Adrenal gland (tissue), 12 donors: ENCODE results near the gene AK4. TPM values are rescaled to one million over a fixed set of nuclear protein-coding genes. Genes with fewer than 3 reads are reported as not detected.

Experiments
- DNase-seq, 7 donors: peaks; one replicate each; pipeline ENCODE4 v3.0.0-alpha.2; 2019 to 2020
- H3K27ac ChIP-seq, 5 donors: fragments of 200-600 bp; sonication (generic) in 4 of 5; 1 replicate in 3 of 5; 2 replicates in 2 of 5; pipeline versions ENCODE4 v1.5.1 to v1.8.0; 2016 to 2020; ENCODE audit warnings: mild to moderate bottlenecking in 1 of 5
- H3K27me3 ChIP-seq: fragments of 200-600 bp; 2 replicates; pipeline ENCODE4 v1.8.0; 2021
- H3K36me3 ChIP-seq, 2 donors: fragments of 200-600 bp; replicated peaks in 1 of 2; 1 replicate in 1 of 2; 2 replicates in 1 of 2; pipeline versions ENCODE4 v1.5.1 to v1.8.0; 2018 to 2022
- H3K4me1 ChIP-seq, 2 donors: fragments of 200-600 bp; replicated peaks in 1 of 2; 1 replicate in 1 of 2; 2 replicates in 1 of 2; pipeline versions ENCODE4 v1.5.1 to v1.8.0; 2018 to 2021
- H3K4me3 ChIP-seq, 4 donors: fragments of 200-600 bp; sonication (generic) in 3 of 4; one replicate each; pipeline ENCODE4 v1.5.1; 2016 to 2018
- H3K9me3 ChIP-seq, 3 donors: fragments of 200-600 bp; sonication (generic) in 1 of 3; replicated peaks in 1 of 3; 1 replicate in 2 of 3; 2 replicates in 1 of 3; pipeline versions ENCODE4 v1.5.1 to v1.8.0; 2016 to 2021
- CTCF ChIP-seq, 6 experiments: fragments of 450-650 bp in 4 of 6; fragments of 200-600 bp in 2 of 6; sonication (generic) in 1 of 6; IDR thresholded peaks; 1 replicate in 5 of 6; 2 replicates in 1 of 6; pipeline versions ENCODE4 v1.5.1 to v1.8.0; 2016 to 2021; ENCODE audit warnings: antibody characterized with exemption in 6 of 6, mild to moderate bottlenecking in 2 of 6, moderate library complexity in 1 of 6
- POLR2A ChIP-seq, 2 donors: fragments of 450-650 bp; IDR thresholded peaks; one replicate each; pipeline ENCODE4 v1.6.1; 2017; ENCODE audit warnings: antibody characterized with exemption in 2 of 2, mild to moderate bottlenecking in 2 of 2, moderate library complexity in 1 of 2
- WGBS, 4 donors: extraction: QIAGEN DNeasy Blood & Tissue Kit in 2 of 4; methylation state at CpG; one replicate each; pipeline versions ENCODE4 v1.1.5 to v1.1.7; 2013 to 2017; 5-methylcytosine and 5-hydroxymethylcytosine counted together
- intact Hi-C, 2 donors: fragments of 100-400 bp; cut with DNase I; formaldehyde crosslinking; loops; one replicate each; pipeline versions ENCODE4 v1.14.1 to v1.15.0; 2022 to 2023
- polyA plus RNA-seq, 3 donors: library from polyadenylated mRNA; stranded (reverse); fragments of 200-250 nt in 2 of 3; fragments of 350-450 nt in 1 of 3; fragmentation: Illumina TruSeq in 1 of 3; extraction: RNeasy Lipid Tissue Mini Kit (QIAGEN cat#74804) in 1 of 3; gene quantifications; one replicate each; pipeline ENCODE4 v1.2.3, GENCODE V29; 2013 to 2014
- total RNA-seq, 9 donors: library from RNA; depleted of rRNA in 4 of 9; stranded (reverse); fragments of >200 nt in 4 of 9; fragments of 120-200 nt in 1 of 9; fragmentation: NEBNext Ultra II Directional in 1 of 9; extraction: Animal tissue kit (Norgen Biotek cat#: 25700) in 1 of 9; gene quantifications; one replicate each; pipeline versions ENCODE4 v1.1.0 to v1.2.4, GENCODE V29; 2013 to 2023
- donor health status: healthy with polysubstance abuse.
- donor health status: Bipolar disorder and iron deficiency.
- donor health status: DM: yes; HTN: yes; CAD: no.
- donor health status: DM: no; HTN: no; CAD: no.
- donor health status: DM: no; HTN: no; CAD: no.
- donor health status: DM: yes; HTN: yes; CAD: no.

AK4 gene
- total and polyA plus RNA-seq, 12 donors = 0.67 to 12.4 (median 2.5) TPM

- DNase-seq = no peak
- Histone ChIP-seq H3K4me3 (no peak overlapping the region), H3K27ac (no peak overlapping the region), H3K9me3 (no peaks in the 10 kb centered on the region), H3K4me1 (no peaks in the 10 kb centered on the region), H3K27me3 (no peaks in the 10 kb centered on the region), H3K36me3 (no peaks in the 10 kb centered on the region)
- TF ChIP-seq CTCF (IDR thresholded peaks at IDR 0.05) = no peak
- TF ChIP-seq POLR2A (IDR thresholded peaks at IDR 0.05) = no peak
- intact Hi-C loops = loop anchor here in 1 of 2 donors (10.0 kb wide), 1 partner anchor 484 kb away; no protein-coding TSS in a partner anchor
- 91 to 97% (median 92%) methylated on average over 5 of the region's 5 CpGs for WGBS, 4 donors
These were observed 62.3 kb downstream of the AK4 start for GRCh38 chr1:65210325-65210724.

- no peak overlapping the region for H3K4me3 ChIP-seq
- H3K4me1 ChIP-seq = no peaks in the 10 kb centered on the region
- no peaks in the 10 kb centered on the region for H3K36me3 ChIP-seq
- 86 to 90% (median 88%) methylated on average over 6 of the region's 6 CpGs for WGBS, 4 donors
- no peaks in the 10 kb centered on the region for H3K27me3 ChIP-seq
- intact Hi-C loops = loop anchor here in 1 of 2 donors (10.0 kb wide), 1 partner anchor 483 kb away; no protein-coding TSS in a partner anchor
- no peak overlapping the region for H3K27ac ChIP-seq
- TF ChIP-seq CTCF (IDR thresholded peaks at IDR 0.05) = no peak
- no peak for TF ChIP-seq POLR2A (IDR thresholded peaks at IDR 0.05)
- no peaks in the 10 kb centered on the region for H3K9me3 ChIP-seq
- no peak for DNase-seq
These were observed 63.3 kb downstream of the AK4 start for GRCh38 chr1:65211331-65211730.

- Histone ChIP-seq H3K9me3 (no peaks in the 10 kb centered on the region), H3K27ac (no peak overlapping the region), H3K36me3 (no peaks in the 10 kb centered on the region), H3K4me1 (no peaks in the 10 kb centered on the region), H3K27me3 (no peaks in the 10 kb centered on the region), H3K4me3 (no peak overlapping the region)
- no peak for TF ChIP-seq CTCF (IDR thresholded peaks at IDR 0.05)
- no peak for TF ChIP-seq POLR2A (IDR thresholded peaks at IDR 0.05)
- 67 to 77% (median 71%) methylated on average over 5 of the region's 5 CpGs for WGBS, 4 donors
- intact Hi-C loops = loop anchor here in 1 of 2 donors (10.0 kb wide), 1 partner anchor 481 kb away; no protein-coding TSS in a partner anchor
- DNase-seq = no peak
These were observed 65.4 kb downstream of the AK4 start for GRCh38 chr1:65213271-65214023.

- Histone ChIP-seq H3K9me3 (no peaks in the 10 kb centered on the region), H3K27ac (no peak overlapping the region), H3K4me3 (no peak overlapping the region), H3K27me3 (no peaks in the 10 kb centered on the region), H3K36me3 (no peaks in the 10 kb centered on the region), H3K4me1 (no peaks in the 10 kb centered on the region)
- DNase-seq = no peak
- intact Hi-C loops = loop anchor here in 1 of 2 donors (10.0 kb wide), 1 partner anchor 480 kb away; no protein-coding TSS in a partner anchor
- WGBS, 4 donors = 85 to 88% (median 86%) methylated on average over 9 of the region's 9 CpGs
- TF ChIP-seq CTCF (IDR thresholded peaks at IDR 0.05) = no peak
- TF ChIP-seq POLR2A (IDR thresholded peaks at IDR 0.05) = no peak
These were observed 66.5 kb downstream of the AK4 start for GRCh38 chr1:65214340-65215027.
